Glutamatergic neuron (in vitro differentiated cells): ENCODE data around the gene UBE2U. TPM values are rescaled to one million over a fixed set of nuclear protein-coding genes. Genes with fewer than 3 reads are reported as not detected.

Experiments used
- DNase-seq: peaks from one replicate; pipeline ENCODE4 v3.0.0; 2022
- H3K27ac Mint-ChIP-seq: one replicate; pipeline ENCODE4 v1.8.0; 2020; ENCODE audit warnings: mild to moderate bottlenecking, mixed read lengths, inconsistent platforms; ENCODE audit not compliant: unreplicated experiment
- H3K27me3 Mint-ChIP-seq: one replicate; pipeline ENCODE4 v1.8.0; 2020; ENCODE audit warnings: mild to moderate bottlenecking, moderate library complexity, mixed read lengths, inconsistent platforms; ENCODE audit not compliant: unreplicated experiment
- H3K36me3 Mint-ChIP-seq: one replicate; pipeline ENCODE4 v1.8.0; 2020; ENCODE audit warnings: mild to moderate bottlenecking, mixed read lengths, inconsistent platforms; ENCODE audit not compliant: unreplicated experiment
- H3K4me1 Mint-ChIP-seq: one replicate; pipeline ENCODE4 v1.8.0; 2020; ENCODE audit warnings: mild to moderate bottlenecking, low read depth, mixed read lengths, inconsistent platforms; ENCODE audit not compliant: unreplicated experiment
- H3K4me3 Mint-ChIP-seq: one replicate; pipeline ENCODE4 v1.8.0; 2020; ENCODE audit warnings: mild to moderate bottlenecking, mixed read lengths, inconsistent platforms; ENCODE audit not compliant: unreplicated experiment
- H3K9me3 Mint-ChIP-seq: one replicate; pipeline ENCODE4 v1.8.0; 2020; ENCODE audit warnings: mild to moderate bottlenecking, moderate library complexity, mixed read lengths, inconsistent platforms; ENCODE audit not compliant: unreplicated experiment
- total RNA-seq: library from RNA; stranded (reverse); fragmentation: NEBNext Ultra II Directional; extraction: Animal tissue kit (Norgen Biotek cat#: 25700); gene quantifications from one replicate; pipeline ENCODE4 v1.2.1, GENCODE V29; 2021; ENCODE audit not compliant: unreplicated experiment
- TF ChIP-seq, protein P1 (sequence below): fragments of 200-600 bp; sonication (generic); IDR thresholded peaks from one replicate; pipeline ENCODE4 v1.5.0; 2021; ENCODE audit not compliant: partially characterized antibody, unreplicated experiment

Gene UBE2U
- total RNA-seq, 1 donor from 2014 or later, result not detected

DNA sequence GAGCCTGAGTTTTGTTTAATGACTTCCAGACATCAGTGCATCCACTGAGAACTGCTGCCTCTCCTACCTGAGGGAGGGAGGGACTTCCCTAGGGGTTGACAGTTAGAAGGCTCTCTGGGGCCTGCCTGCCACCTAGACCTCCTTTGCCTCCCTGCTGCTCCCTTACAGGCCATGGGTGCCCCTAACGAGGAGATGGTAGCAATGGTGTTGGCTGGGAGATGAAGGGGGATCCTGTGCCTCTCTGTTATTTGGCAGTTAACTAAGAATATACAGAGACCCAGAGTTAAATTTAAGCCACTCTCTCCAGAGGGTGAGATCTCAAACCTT is 66.1 kb downstream of the UBE2U start:
- DNase-seq, result no peak
- Mint-ChIP-seq H3K27me3 (no peaks in the 10 kb centered on the region), H3K9me3 (no peaks in the 10 kb centered on the region), H3K4me3 (no peak overlapping the region), H3K4me1 (peaks cover 2% of the 10 kb centered on the region), H3K36me3 (peaks cover 8% of the 10 kb centered on the region), H3K27ac (no peak overlapping the region)
- TF ChIP-seq, protein P1, sequence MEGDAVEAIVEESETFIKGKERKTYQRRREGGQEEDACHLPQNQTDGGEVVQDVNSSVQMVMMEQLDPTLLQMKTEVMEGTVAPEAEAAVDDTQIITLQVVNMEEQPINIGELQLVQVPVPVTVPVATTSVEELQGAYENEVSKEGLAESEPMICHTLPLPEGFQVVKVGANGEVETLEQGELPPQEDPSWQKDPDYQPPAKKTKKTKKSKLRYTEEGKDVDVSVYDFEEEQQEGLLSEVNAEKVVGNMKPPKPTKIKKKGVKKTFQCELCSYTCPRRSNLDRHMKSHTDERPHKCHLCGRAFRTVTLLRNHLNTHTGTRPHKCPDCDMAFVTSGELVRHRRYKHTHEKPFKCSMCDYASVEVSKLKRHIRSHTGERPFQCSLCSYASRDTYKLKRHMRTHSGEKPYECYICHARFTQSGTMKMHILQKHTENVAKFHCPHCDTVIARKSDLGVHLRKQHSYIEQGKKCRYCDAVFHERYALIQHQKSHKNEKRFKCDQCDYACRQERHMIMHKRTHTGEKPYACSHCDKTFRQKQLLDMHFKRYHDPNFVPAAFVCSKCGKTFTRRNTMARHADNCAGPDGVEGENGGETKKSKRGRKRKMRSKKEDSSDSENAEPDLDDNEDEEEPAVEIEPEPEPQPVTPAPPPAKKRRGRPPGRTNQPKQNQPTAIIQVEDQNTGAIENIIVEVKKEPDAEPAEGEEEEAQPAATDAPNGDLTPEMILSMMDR, result no peak

DNA sequence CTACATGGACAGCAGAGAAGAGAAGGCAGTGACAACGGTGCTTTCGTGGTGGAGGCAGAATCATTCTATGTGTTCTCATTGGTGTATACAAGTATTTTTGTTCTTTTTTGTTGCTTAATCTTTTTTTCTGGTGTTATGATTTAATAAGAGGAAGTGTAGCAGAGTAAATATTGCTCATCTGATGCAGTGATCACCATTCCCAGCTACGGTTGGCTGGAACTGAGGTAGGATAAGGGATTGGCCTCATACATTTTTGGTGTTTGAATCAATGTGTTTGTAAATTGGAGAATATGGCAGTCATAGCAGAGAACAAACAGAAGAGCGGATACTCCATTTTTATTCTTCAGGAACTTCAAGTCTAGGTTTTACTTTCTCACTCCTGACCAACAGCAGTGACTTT is 76.6 kb downstream of the UBE2U start:
- no peak for DNase-seq
- TF ChIP-seq, protein P1, result no peak
- H3K4me3 Mint-ChIP-seq, result no peak overlapping the region
- H3K4me1 Mint-ChIP-seq, result no peaks in the 10 kb centered on the region
- H3K9me3 Mint-ChIP-seq, result no peaks in the 10 kb centered on the region
- H3K36me3 Mint-ChIP-seq, result no peaks in the 10 kb centered on the region
- H3K27me3 Mint-ChIP-seq, result peaks cover 2% of the 10 kb centered on the region
- no peak overlapping the region for H3K27ac Mint-ChIP-seq

DNA sequence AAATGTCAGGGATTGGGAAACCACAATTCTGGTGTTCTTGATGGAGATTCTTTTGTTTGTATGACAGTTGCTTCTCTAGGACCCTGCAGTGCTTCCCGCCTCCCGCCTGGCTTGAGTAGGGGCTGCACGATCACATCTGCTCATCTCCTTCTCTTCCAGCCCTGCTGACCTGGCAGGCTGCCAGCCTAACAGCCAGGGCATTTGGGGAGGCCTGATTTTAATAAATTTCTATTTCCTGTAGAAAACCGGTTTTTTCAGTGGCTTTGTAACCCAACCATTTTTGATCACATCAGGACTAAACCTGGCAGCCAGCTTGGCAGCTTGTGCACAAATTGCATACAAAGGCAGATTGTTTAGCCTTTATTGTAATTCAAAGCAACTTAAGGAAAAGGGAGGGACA is 78.9 kb downstream of the UBE2U start:
- H3K27me3 Mint-ChIP-seq, result peaks cover 2% of the 10 kb centered on the region
- H3K4me1 Mint-ChIP-seq, result no peaks in the 10 kb centered on the region
- TF ChIP-seq, protein P1, result no peak
- DNase-seq, result peak; percentile 58
- no peak overlapping the region for H3K4me3 Mint-ChIP-seq
- H3K27ac Mint-ChIP-seq, result peak overlapping the region; percentile 33
- H3K36me3 Mint-ChIP-seq, result no peaks in the 10 kb centered on the region
- no peaks in the 10 kb centered on the region for H3K9me3 Mint-ChIP-seq

DNA sequence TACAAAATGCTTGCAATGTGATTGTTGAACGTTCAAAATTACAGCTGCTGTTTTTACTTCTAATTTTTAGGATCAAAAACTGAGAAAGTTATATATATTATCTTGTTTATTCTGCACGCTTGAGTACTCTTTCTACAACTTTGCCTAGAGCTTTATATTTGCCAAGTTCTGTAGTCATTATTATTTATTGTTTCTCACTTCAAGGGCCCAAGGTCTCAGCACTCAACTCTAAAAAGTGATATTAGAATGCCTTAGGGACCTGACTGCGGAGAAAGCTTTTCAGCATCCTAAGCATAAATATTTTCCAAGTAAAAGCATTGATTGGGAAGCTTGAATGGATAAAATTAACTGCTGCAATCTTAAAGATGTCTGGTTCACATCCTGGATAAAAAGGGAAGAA is 83.6 kb downstream of the UBE2U start:
- H3K4me3 Mint-ChIP-seq, result no peak overlapping the region
- H3K4me1 Mint-ChIP-seq, result no peaks in the 10 kb centered on the region
- peaks cover 2% of the 10 kb centered on the region for H3K27me3 Mint-ChIP-seq
- DNase-seq, result no peak
- no peak overlapping the region for H3K27ac Mint-ChIP-seq
- TF ChIP-seq, protein P1, result no peak
- H3K9me3 Mint-ChIP-seq, result peaks cover 2% of the 10 kb centered on the region
- H3K36me3 Mint-ChIP-seq, result no peaks in the 10 kb centered on the region

DNA sequence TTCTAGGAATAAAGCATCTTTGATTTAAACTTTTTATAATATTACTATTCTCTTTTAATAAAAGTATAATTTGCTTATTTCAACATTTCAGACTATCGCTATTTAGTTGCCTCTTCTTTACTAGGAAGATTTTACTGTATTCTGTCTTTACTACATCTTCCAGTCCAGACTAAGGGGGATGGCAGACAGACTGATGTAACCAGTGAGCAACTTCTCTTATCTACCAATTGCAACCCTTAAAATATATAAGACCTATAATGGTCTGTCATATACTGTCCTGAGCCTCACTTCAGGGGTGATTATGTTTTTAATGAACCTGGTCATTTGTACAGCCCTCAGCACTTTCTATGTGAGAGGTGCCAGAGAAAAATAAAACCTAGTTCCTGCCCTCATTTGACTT is 87.0 kb downstream of the UBE2U start:
- TF ChIP-seq, protein P1, result no peak
- no peak for DNase-seq
- Mint-ChIP-seq H3K36me3 (no peaks in the 10 kb centered on the region), H3K4me1 (no peaks in the 10 kb centered on the region), H3K27me3 (no peaks in the 10 kb centered on the region), H3K9me3 (peaks cover 2% of the 10 kb centered on the region), H3K27ac (no peak overlapping the region), H3K4me3 (no peak overlapping the region)
